Loucy (cell line): ENCODE measurements around the gene TEX2.

Source experiments
- EZH2phosphoT487 ChIP-seq: fragments of 200-600 bp; IDR thresholded peaks from 2 replicates; pipeline ENCODE4 v1.6.1; 2018; ENCODE audit warnings: antibody characterized with exemption, mild to moderate bottlenecking, moderate library complexity, borderline replicate concordance
- TF ChIP-seq, protein P1 (sequence below): fragments of 200-600 bp; sonication (generic); conservative IDR thresholded peaks from 2 replicates; pipeline ENCODE4 v1.5.1; 2014; ENCODE audit warnings: mild to moderate bottlenecking, antibody characterized with exemption, low read length

DNA sequence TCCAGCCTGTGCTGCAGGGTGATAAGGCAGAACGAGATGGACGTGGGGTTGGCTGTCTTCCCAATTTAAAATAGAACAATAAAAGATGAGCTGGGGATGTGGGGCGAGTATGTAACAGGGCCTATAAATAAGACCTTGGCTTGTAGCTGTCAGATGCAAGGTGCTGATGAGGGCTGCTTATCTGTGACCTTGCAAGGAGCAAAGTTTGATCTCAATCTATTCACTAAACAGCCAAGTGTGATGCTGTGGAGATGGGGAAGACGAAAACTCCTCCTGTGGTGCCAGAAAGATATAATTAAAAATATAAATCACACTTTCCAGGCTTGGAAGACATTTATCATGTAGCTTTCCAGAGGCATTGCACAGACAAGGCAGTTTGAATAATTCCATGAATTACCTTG is 26.7 kb upstream of the TEX2 start:
- TF ChIP-seq, protein P1, sequence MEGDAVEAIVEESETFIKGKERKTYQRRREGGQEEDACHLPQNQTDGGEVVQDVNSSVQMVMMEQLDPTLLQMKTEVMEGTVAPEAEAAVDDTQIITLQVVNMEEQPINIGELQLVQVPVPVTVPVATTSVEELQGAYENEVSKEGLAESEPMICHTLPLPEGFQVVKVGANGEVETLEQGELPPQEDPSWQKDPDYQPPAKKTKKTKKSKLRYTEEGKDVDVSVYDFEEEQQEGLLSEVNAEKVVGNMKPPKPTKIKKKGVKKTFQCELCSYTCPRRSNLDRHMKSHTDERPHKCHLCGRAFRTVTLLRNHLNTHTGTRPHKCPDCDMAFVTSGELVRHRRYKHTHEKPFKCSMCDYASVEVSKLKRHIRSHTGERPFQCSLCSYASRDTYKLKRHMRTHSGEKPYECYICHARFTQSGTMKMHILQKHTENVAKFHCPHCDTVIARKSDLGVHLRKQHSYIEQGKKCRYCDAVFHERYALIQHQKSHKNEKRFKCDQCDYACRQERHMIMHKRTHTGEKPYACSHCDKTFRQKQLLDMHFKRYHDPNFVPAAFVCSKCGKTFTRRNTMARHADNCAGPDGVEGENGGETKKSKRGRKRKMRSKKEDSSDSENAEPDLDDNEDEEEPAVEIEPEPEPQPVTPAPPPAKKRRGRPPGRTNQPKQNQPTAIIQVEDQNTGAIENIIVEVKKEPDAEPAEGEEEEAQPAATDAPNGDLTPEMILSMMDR: no peak
- TF ChIP-seq EZH2phosphoT487: no peak
